Measurements from ENCODE around the gene S100A5.

DNA sequence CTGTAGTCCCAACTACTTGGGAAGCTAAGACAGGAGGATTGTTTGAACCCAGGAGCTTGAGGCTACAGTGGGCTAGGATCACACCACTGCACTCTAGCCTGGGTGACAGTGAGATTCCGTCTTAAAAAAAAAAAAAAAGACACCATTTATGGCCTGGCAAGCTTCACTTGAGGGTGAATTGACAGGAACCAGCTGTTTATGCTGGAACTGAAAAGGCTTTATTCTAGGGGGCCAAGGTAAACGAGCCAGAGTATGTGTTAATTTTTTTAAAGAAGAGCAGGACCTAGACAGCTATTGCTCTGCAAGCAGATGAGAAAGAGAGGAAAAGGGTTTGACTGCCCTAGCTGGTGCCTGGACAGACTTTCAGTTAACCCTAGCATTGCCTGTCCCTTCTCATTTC, 42.0 kb downstream of the S100A5 start:
- TF ChIP-seq, protein P1, sequence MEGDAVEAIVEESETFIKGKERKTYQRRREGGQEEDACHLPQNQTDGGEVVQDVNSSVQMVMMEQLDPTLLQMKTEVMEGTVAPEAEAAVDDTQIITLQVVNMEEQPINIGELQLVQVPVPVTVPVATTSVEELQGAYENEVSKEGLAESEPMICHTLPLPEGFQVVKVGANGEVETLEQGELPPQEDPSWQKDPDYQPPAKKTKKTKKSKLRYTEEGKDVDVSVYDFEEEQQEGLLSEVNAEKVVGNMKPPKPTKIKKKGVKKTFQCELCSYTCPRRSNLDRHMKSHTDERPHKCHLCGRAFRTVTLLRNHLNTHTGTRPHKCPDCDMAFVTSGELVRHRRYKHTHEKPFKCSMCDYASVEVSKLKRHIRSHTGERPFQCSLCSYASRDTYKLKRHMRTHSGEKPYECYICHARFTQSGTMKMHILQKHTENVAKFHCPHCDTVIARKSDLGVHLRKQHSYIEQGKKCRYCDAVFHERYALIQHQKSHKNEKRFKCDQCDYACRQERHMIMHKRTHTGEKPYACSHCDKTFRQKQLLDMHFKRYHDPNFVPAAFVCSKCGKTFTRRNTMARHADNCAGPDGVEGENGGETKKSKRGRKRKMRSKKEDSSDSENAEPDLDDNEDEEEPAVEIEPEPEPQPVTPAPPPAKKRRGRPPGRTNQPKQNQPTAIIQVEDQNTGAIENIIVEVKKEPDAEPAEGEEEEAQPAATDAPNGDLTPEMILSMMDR (IDR thresholded peaks at IDR 0.05) = no peak
- no peak for TF ChIP-seq POLR2AphosphoS5 (IDR thresholded peaks at IDR 0.05)
- TF ChIP-seq POLR2A (IDR thresholded peaks at IDR 0.05; ENCODE audit: low read depth) = no peak
